GM18951 (cell line): ENCODE data around the gene CMSS1.

Source experiments
- POLR2A ChIP-seq: IDR thresholded peaks from 4 replicates; pipeline ENCODE4 v1.6.1; 2011; ENCODE audit warnings: mild to moderate bottlenecking; ENCODE audit not compliant: insufficient read length, insufficient read depth; ENCODE audit errors: extremely low read depth
- in situ Hi-C: fragments of 300-500 bp; cut with MboI; formaldehyde crosslinking; loops from one replicate; pipeline ENCODE4 v1.12.0; 2022; ENCODE audit warnings: low sequenced_read_pairs, mixed read lengths, inconsistent platforms; ENCODE audit not compliant: unreplicated experiment

CMSS1 gene

DNA sequence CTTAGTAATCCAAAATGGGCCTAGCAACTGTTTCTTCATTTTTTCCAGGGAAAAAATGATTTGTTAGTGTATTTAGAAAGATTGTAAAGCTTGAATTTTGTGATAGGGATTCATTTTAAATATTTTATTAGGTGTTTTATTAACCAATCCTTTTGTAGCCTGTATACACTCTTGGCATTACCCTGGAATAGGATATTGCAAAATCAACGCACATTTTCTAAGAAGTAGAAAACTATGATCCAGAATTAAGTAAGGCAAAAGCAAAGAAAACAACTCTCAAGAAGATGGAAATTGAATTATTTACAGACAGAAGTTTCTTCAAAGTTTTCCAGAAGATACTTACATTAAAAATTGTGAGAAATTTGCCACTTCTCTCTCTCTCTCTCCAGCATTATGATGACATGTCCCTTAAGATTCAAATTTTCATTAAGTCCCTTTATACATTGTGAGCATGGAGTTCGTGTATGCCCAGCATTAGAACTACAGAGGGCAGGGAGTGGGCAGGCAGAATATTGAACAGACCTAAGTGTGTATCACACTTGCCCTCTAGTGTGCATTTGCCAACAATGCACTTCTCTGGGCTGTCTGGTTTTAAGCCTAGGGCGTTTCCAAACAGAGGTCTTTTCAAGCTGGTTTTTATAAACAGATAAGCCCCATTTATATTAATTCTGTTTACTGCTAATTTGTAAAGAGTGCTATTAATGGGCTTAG, 28.5 kb upstream of the CMSS1 start:
- TF ChIP-seq POLR2A, result no peak
- in situ Hi-C loops, result no loop called here

DNA sequence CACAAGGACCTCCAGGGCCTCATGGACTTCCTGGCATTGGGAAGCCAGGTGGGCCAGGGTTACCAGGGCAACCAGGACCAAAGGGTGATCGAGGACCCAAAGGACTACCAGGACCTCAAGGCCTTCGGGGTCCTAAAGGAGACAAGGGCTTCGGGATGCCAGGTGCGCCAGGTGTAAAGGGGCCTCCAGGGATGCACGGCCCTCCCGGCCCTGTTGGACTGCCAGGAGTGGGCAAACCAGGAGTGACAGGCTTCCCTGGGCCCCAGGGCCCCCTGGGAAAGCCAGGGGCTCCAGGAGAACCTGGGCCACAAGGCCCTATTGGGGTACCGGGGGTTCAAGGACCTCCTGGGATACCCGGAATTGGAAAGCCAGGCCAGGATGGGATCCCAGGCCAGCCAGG, 23.2 kb upstream of the CMSS1 start:
- no peak for TF ChIP-seq POLR2A
- in situ Hi-C loops, result no loop called here

DNA sequence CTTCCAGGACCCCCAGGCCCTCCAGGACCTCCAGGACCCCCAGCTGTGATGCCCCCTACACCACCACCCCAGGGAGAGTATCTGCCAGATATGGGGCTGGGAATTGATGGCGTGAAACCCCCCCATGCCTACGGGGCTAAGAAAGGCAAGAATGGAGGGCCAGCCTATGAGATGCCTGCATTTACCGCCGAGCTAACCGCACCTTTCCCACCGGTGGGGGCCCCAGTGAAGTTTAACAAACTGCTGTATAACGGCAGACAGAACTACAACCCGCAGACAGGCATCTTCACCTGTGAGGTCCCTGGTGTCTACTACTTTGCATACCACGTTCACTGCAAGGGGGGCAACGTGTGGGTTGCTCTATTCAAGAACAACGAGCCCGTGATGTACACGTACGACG, 22.1 kb upstream of the CMSS1 start:
- TF ChIP-seq POLR2A, result no peak
- in situ Hi-C loops, result no loop called here

GRCh38 chr3:99799422-99799821, 18.2 kb upstream of the CMSS1 start:
- no peak for TF ChIP-seq POLR2A
- in situ Hi-C loops, result no loop called here

DNA sequence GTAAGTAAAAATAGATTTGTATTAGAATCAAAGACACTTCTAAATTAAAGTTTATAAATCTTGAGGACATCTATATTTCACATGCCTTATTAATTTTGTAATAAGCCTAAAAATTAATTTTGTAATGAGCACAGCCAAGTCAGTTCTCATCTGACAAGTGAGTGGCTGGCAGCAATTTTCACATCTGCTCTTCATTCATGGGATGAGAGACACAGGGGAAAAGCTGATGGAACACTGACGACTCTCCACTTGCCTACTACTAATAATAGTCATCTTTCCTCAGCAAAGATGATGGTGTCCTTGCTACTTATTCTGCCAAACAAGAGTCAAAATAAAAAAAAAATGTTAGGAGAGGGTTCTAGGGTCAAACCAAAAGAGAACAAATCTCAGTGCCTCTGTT, 14.4 kb upstream of the CMSS1 start:
- no peak for TF ChIP-seq POLR2A
- in situ Hi-C loops, result no loop called here

DNA sequence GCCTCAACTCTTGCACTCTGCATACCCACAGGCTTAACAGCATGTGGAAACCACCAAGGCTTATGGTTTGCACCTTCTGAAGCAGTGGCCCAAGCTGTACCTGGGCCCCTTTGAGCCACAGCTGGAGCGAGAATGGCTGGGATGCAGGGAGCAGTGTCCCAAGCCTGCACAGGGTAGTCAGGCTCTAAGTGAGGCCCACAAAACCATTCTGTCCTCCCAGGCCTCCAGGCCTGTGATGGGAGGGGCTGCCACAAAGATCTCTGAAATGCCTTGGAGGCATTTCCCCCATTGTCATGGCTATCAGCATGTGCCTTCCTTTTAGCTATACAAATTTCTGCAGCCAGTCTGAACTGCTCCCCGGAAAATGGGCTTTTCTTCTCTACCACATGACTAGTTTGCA, 12.5 kb upstream of the CMSS1 start:
- no peak for TF ChIP-seq POLR2A
- in situ Hi-C loops, result no loop called here

DNA sequence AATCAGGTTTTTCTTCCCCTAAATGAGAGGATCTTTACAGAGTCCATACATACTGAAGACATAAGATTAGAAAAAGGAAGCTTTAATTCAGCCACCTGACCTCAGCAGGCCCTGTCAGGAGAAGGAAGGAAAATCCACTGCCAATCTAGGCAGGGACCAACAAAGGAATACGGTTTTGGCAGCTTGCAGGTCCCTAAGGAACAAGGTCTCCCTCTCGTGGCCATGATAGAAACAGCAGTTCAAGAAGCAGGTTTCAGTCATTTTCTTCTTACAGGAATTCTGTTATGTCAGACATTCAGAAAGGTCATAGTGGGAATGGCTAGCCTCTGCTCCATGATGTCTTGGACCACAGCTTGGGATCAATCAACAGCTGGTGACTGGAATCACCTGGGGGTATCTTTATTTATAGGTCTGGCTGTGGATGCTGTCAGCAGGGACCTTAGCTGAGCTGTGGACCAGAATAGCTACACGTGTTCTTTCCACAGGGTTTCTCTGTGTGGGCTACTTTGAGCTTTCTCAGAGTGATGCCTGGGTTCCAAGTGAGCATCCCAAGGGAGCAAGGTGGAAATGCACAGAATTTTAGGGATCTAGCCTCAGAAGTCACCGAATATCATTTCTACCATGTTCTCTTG, 9.4 kb upstream of the CMSS1 start:
- in situ Hi-C loops, result no loop called here
- no peak for TF ChIP-seq POLR2A

DNA sequence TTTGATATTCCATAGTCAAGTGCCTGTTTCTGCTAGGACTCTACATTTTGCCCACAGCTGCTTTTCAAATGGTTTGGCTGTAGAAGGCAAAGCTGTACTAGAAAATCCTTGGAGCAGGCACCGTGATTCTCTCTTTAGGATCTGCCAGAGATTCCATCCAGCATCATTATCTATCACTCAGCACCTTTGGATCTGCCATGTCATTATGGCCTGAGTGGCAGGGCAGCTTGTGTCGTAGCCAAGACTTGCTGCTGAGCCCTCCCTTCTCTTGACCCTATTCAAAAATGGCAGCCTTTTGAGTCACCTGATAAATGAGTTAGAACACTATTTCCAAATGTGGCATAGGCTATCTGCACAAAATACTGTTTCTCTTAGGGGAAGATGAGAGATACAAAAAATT, 8.1 kb upstream of the CMSS1 start:
- TF ChIP-seq POLR2A, result no peak
- in situ Hi-C loops, result no loop called here

DNA sequence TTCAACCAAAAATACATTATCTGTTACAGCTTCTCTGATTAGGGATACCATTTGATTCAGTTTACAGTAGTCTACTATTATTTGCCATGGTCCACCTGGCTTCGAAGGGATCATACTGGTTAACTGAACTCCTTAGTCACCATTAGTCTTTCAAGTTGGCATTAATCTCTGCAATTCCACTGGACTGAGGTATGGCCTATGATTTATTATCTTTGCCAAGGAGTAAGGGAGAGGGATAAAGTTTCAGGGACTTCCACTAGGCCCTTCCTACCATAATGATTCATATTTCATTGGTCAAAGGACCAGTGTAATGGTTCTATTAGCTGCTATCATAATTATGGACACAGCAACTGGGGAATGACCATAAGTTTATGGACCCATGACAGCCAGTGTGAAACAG, 7.3 kb upstream of the CMSS1 start:
- no peak for TF ChIP-seq POLR2A
- in situ Hi-C loops, result no loop called here

DNA sequence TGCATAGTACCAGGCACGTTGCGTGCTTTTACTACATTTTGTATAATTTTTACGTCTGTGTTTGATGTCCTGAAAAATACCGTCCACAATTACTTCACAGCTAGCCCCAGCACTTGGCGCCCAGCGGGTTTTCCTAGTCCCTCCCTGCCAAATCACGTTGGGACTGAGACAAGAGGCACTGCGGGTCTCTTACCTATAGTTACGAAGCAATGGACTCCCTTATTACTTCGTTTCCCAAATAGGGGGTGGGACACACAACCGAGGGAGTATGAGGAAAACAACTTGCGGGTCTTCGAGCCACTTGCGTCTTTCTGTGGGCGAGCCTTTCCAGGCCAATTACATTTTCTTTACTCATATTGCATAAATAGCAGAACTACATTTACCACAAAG, 620 bp upstream of the CMSS1 start:
- in situ Hi-C loops, result no loop called here
- TF ChIP-seq POLR2A, result no peak

DNA sequence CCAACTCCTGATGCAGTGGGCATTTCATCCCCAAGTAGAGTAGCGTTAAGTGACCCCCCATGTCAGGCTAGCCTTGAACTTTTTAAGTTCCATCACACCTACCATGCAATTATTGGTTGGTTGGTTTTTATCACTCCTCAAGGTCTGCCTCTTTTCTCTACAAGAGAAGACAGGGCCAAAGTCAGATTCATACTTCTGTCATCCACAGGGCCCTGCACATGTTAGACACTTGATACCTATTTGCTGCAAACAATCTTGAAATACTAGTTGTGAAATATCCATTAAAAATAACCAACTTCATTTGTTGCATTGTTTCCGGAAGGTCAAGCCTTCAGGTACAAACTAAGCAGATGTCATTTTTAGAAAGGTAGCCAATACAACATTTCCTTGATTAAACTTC, 1.2 kb downstream of the CMSS1 start:
- no peak for TF ChIP-seq POLR2A
- in situ Hi-C loops, result no loop called here

DNA sequence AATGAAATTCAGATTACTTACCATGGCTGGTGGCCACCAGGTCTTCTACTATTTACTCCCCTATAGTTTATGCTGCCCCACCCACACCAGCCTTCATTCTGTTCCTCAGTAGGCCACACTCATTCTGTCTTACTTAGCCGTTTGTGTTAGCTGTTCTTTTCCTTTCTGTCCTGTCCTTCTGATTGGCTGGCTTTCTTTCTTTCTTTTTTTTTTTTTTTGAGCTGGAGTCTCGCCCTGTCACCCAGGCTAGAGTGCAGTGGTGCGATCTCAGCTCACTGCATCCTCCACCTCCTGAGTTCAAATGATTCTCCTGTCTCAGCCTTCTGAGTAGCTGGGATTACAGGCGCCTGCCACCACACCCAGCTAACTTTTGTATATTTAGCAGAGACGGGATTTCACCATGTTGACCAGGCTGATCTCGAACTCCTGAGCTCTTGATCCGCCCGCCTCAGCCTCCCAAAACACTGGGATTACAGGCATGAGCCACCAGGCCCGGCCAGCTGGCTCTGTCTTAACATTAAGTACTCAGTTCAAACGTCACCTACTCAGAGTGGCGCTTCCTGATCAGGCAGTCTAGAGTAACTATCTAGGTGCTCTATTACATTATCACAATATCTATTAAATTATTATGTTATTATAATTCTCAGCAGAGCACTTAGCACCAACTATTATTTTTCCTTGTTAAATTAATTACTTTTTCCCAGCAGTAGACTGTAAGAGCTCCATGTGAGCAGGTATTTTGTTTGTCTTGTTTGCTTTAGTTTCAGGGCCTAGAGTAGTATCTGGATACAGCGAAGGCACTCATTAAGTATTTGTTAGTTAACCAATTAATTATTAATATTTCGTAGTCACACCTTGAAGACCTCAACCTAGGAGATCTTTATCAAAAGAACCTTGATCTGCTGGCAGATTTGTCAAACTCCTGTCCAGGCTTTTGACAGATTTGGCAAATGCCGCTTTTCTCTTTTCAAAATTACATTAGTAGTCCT, 6.4 kb downstream of the CMSS1 start:
- TF ChIP-seq POLR2A, result no peak
- in situ Hi-C loops, result no loop called here

DNA sequence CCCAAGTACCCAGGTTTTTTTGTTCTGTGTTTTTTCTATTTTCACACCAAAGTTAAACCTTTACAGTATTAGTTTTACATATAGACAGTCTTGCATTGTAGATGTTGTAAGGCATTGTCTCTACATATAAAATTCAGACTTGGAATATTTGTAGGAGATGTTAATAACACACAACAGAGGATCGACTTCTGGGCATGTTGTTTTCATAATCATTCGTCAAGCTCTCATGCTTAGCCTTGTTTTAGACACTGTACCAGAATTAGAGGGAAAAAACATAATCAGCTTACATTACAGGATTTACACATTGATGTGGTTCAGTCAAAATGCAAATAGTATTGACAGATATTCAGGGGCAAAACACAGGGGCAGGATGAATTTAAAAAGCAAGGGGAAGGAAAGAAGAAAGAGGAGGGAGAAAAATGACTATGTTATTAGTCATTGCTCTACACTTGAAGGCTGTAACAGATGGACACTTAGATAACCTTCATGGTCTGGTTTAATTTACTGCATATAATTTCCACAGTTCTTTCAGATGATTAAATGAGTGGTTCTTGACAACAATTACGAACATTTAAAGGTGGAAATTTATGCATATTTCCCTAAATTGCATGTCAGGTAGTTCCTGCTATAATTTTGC, 7.5 kb downstream of the CMSS1 start:
- TF ChIP-seq POLR2A, result no peak
- in situ Hi-C loops, result loop anchor here (25.0 kb wide), 1 partner anchor 762 kb away; no protein-coding TSS in a partner anchor

GRCh38 chr3:99829844-99830243, 12.2 kb downstream of the CMSS1 start:
- in situ Hi-C loops, result loop anchor here (5.0 to 25.0 kb wide), 2 partner anchors 417 to 757 kb away; no protein-coding TSS in a partner anchor
- TF ChIP-seq POLR2A, result no peak
